IPS-11a (cell line): ENCODE results near the gene CHRNA3.
"Not testable (repeated sequence)": the region's sequence is repeated elsewhere in the genome, so short reads cannot be mapped to it uniquely, and the experiment has no call there.

ENCODE experiments used
- H3K4me3 ChIP-seq: one replicate; pipeline ENCODE4 v1.5.1; 2013; ENCODE audit warnings: low read depth, low read length, control low read depth

Gene CHRNA3

GRCh38 chr15:78565097-78565950 is 55.5 kb downstream of the CHRNA3 start, which contains the start of gene CHRNA5:
Gene CHRNA5 (plus strand): TSS chr15:78565520. CDS start chr15:78565720, 200 bp downstream.
- H3K4me3 ChIP-seq: peak within 1 kb of the TSS; percentile 83

GRCh38 chr15:78564743-78565096 is 56.1 kb downstream of the CHRNA3 start:
- no peak overlapping the region for H3K4me3 ChIP-seq

GRCh38 chr15:78563092-78563491 is 57.7 kb downstream of the CHRNA3 start:
- H3K4me3 ChIP-seq: no peak overlapping the region

GRCh38 chr15:78561490-78561889 is 59.3 kb downstream of the CHRNA3 start:
- no peak overlapping the region for H3K4me3 ChIP-seq

DNA sequence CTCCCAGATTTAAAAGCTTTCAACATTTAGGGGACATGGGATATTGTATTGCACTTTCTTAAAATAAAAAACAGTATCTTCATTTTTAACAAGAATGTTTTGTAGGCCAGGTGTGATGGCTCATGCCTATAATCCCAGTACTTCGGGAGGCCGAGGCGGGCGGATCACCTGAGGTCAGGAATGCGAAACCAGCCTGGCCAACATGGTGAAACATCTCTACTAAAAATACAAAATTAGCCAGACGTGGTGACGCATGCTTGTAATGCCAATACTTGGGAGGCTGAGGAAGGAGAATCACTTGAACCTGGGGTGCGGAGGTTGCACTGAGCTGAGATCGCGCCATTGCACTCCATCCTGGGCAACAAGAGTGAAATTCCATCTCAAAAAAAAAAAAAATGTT is 60.6 kb downstream of the CHRNA3 start:
- H3K4me3 ChIP-seq: not testable (repeated sequence)

- H3K4me3 ChIP-seq: no peak overlapping the region
Observed at GRCh38 chr15:78552597-78552996, 68.2 kb downstream of the CHRNA3 start.

GRCh38 chr15:78551902-78552301 is 68.9 kb downstream of the CHRNA3 start:
- no peak overlapping the region for H3K4me3 ChIP-seq

DNA sequence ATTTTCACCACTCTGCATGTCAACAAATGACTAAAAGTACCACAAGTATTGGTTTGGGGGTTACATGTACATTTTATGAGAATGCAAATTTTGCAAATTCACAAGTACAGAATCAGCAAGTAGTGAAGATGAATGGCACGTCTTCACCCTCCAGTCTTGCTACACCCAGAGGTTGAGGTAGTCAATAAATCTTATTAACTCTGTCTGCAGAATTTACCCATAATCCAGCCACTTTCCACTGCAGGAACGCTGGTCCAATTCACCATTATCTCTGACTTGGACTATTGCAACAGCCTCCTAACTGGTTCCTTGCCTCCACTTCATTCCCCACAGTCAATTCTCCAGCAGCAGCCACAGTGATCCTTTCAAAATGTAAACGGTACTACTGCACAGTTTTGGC is 70.0 kb downstream of the CHRNA3 start:
- H3K4me3 ChIP-seq: no peak overlapping the region

- no peak overlapping the region for H3K4me3 ChIP-seq
Observed at GRCh38 chr15:78550194-78550593, 70.6 kb downstream of the CHRNA3 start.
